ENCODE data around the gene OSBPL9. TPM values are rescaled to one million over a fixed set of nuclear protein-coding genes. Genes with fewer than 3 reads are reported as not detected.

The OSBPL9 gene
- total RNA-seq, 2 experiments from 2014 or later, result 35.6 to 36.5 TPM

DNA sequence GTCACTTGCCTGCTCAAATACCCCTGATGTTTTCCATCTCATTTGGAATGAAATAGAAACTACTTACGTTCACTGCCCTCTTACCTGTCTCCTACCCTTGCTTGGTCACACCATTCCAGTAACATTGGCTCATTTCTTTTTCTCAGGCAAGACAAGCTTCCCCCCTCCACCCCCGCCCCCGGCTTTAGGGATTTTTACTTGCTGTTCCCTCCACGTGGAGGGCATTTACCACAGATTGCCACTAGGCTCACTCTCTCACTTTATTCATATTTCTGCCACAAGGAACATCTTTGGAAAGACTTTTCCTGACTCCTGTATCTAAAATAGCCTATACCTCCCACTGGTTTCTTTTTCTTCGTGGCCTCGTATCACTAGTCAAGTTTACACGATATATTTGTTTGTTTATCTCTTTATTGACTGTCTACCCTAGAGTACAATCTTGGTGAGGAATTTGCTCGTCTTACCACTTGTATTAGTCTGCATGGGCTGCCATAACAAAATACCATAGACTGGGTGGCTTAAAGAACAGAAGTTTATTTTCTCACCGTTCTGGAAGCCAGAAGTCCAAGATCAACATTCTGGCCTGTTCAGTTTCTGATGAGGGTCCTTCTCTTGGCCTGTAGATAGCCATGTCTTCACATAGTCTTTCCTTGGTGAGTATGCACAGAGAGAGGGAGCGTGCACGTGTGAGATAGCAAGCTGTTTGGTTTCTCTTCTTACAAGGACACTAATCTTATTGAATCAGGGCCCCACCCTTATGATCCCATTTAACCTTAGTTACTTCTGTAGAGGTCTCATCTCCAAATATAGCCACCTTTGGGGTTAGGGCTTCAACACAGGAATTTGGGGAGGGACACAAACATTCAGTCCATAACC lies 135.4 kb downstream of the OSBPL9 start:
- no peaks in the 10 kb centered on the region for H3K9me3 ChIP-seq (ENCODE audit: control insufficient read depth in 1 of 2, insufficient read depth in 1 of 2, low read length in 2 of 2)
- ATAC-seq (ENCODE audit: poor library complexity) (no peak), DNase-seq (no peak)
- H3K27me3 Mint-ChIP-seq, result no peaks in the 10 kb centered on the region
- no peaks in the 10 kb centered on the region for H3K27me3 ChIP-seq (ENCODE audit: control insufficient read depth in 1 of 2, insufficient read depth in 2 of 2, low read length in 2 of 2)
- TF ChIP-seq, protein P1, sequence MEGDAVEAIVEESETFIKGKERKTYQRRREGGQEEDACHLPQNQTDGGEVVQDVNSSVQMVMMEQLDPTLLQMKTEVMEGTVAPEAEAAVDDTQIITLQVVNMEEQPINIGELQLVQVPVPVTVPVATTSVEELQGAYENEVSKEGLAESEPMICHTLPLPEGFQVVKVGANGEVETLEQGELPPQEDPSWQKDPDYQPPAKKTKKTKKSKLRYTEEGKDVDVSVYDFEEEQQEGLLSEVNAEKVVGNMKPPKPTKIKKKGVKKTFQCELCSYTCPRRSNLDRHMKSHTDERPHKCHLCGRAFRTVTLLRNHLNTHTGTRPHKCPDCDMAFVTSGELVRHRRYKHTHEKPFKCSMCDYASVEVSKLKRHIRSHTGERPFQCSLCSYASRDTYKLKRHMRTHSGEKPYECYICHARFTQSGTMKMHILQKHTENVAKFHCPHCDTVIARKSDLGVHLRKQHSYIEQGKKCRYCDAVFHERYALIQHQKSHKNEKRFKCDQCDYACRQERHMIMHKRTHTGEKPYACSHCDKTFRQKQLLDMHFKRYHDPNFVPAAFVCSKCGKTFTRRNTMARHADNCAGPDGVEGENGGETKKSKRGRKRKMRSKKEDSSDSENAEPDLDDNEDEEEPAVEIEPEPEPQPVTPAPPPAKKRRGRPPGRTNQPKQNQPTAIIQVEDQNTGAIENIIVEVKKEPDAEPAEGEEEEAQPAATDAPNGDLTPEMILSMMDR (IDR thresholded peaks at IDR 0.05), result no peak
- CTCF ChIA-PET, result no interaction called here
- no peak overlapping the region for H3K4me3 Mint-ChIP-seq
- H3K36me3 Mint-ChIP-seq (ENCODE audit: low read depth), result peaks cover 65% of the 10 kb centered on the region
- peaks cover 2% of the 10 kb centered on the region for H3K9me3 Mint-ChIP-seq
- H3K4me3 ChIP-seq (ENCODE audit: low read length), result no peak overlapping the region
- no peaks in the 10 kb centered on the region for H3K4me1 ChIP-seq (ENCODE audit: insufficient read depth, low read length)
- no peak overlapping the region for H3K27ac Mint-ChIP-seq
- intact Hi-C loops (cut with DNase I, micrococcal nuclease), result no loop called here
- POLR2A ChIA-PET, result interaction anchor here (0.9 kb wide), 1 partner anchor 23 kb away, joined by 3 read pairs; no protein-coding TSS in a partner anchor
- H3K36me3 ChIP-seq (ENCODE audit: insufficient read depth, low read length), result peaks cover 24% of the 10 kb centered on the region
- no peak overlapping the region for H3K27ac ChIP-seq (ENCODE audit: low read depth in 1 of 2, low read length in 2 of 2)
- H3K4me1 Mint-ChIP-seq (ENCODE audit: low read depth), result no peaks in the 10 kb centered on the region

DNA sequence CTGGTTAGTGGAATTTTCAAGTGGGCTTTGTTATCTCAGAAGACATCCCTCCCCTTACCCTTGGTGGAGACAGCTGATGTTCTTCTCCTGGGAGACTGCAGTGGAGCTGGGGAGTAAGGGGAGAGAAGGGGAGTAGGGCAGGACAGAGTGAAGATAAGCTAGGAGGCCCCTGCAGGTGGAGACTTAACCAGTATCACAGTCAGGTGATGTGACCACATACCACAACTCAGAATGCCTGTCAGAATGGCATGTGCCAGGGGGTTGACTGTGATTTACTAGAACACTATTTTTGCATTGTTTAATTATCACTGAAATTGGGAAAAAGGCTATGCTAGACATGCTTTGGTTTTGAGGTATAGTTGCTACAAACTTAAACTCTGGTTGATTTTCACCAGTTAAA lies 137.1 kb downstream of the OSBPL9 start:
- Mint-ChIP-seq H3K36me3 (ENCODE audit: low read depth) (peaks cover 67% of the 10 kb centered on the region), H3K27me3 (no peaks in the 10 kb centered on the region), H3K9me3 (peaks cover 2% of the 10 kb centered on the region), H3K4me3 (no peak overlapping the region), H3K4me1 (ENCODE audit: low read depth) (no peaks in the 10 kb centered on the region), H3K27ac (no peak overlapping the region)
- ChIA-PET CTCF (no interaction called here), POLR2A (no interaction called here)
- DNase-seq (no peak), ATAC-seq (ENCODE audit: poor library complexity) (no peak)
- H3K9me3 ChIP-seq (ENCODE audit: control insufficient read depth in 1 of 2, insufficient read depth in 1 of 2, low read length in 2 of 2), result no peaks in the 10 kb centered on the region
- no peaks in the 10 kb centered on the region for H3K27me3 ChIP-seq (ENCODE audit: control insufficient read depth in 1 of 2, insufficient read depth in 2 of 2, low read length in 2 of 2)
- H3K4me1 ChIP-seq (ENCODE audit: insufficient read depth, low read length), result no peaks in the 10 kb centered on the region
- H3K36me3 ChIP-seq (ENCODE audit: insufficient read depth, low read length), result peaks cover 23% of the 10 kb centered on the region
- H3K27ac ChIP-seq (ENCODE audit: low read depth in 1 of 2, low read length in 2 of 2), result no peak overlapping the region
- H3K4me3 ChIP-seq (ENCODE audit: low read length), result no peak overlapping the region
- TF ChIP-seq, protein P1 (IDR thresholded peaks at IDR 0.05), result no peak
- intact Hi-C loops (cut with DNase I, micrococcal nuclease), result no loop called here

DNA sequence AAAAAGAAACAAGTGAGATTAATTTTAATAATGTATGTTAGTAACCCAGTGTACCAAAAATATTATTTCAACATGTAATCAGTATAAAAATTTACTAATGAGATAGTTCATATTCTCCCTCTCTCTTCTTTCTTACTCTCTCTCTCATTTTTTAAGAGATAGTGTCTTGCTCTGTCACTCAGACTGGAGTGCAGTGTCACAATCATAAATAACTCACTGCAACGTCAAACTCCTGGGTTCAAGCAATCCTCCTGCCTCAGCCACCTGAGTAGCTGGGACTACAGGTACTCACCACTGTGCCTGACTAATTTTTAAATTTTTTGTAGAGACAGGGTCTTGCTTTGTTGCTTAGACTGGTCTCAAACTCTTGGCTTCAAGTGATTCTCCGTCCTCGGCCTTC lies 137.8 kb downstream of the OSBPL9 start:
- no peaks in the 10 kb centered on the region for H3K27me3 ChIP-seq (ENCODE audit: control insufficient read depth in 1 of 2, insufficient read depth in 2 of 2, low read length in 2 of 2)
- H3K36me3 ChIP-seq (ENCODE audit: insufficient read depth, low read length), result peaks cover 19% of the 10 kb centered on the region
- H3K9me3 ChIP-seq (ENCODE audit: control insufficient read depth in 1 of 2, insufficient read depth in 1 of 2, low read length in 2 of 2), result no peaks in the 10 kb centered on the region
- intact Hi-C loops (cut with DNase I, micrococcal nuclease), result no loop called here
- CTCF ChIA-PET, result no interaction called here
- Mint-ChIP-seq H3K4me1 (ENCODE audit: low read depth) (no peaks in the 10 kb centered on the region), H3K4me3 (no peak overlapping the region), H3K9me3 (peaks cover 2% of the 10 kb centered on the region), H3K27me3 (no peaks in the 10 kb centered on the region), H3K36me3 (ENCODE audit: low read depth) (peaks cover 62% of the 10 kb centered on the region), H3K27ac (no peak overlapping the region)
- no peaks in the 10 kb centered on the region for H3K4me1 ChIP-seq (ENCODE audit: insufficient read depth, low read length)
- H3K27ac ChIP-seq (ENCODE audit: low read depth in 1 of 2, low read length in 2 of 2), result no peak overlapping the region
- no peak overlapping the region for H3K4me3 ChIP-seq (ENCODE audit: low read length)
- DNase-seq (no peak), ATAC-seq (ENCODE audit: poor library complexity) (no peak)
- TF ChIP-seq, protein P1 (IDR thresholded peaks at IDR 0.05), result no peak
- POLR2A ChIA-PET, result no interaction called here

Measured in CD4-positive, alpha-beta T cell (primary cell).